Cardiac fibroblast (primary cell): ENCODE measurements around the gene CTIF.

Experiments used
- DNase-seq, 2 donors: peaks; one replicate each; pipeline versions ENCODE4 v3.0.0 to v3.0.0-alpha.2; 2010; ENCODE audit warnings: low read depth in 2 of 2
- H3K4me3 ChIP-seq, 2 donors: replicated peaks in 1 of 2; 1 replicate in 1 of 2; 2 replicates in 1 of 2; pipeline ENCODE4 v1.5.1; 2011; ENCODE audit warnings: low read depth in 2 of 2, low read length in 2 of 2, mild to moderate bottlenecking in 2 of 2, moderate library complexity in 1 of 2
- TF ChIP-seq, protein P1 (sequence below): IDR thresholded peaks from one replicate; pipeline ENCODE4 v1.5.1; 2011; ENCODE audit warnings: low read depth, mild to moderate bottlenecking, low read length, inconsistent platforms

CTIF gene

DNA sequence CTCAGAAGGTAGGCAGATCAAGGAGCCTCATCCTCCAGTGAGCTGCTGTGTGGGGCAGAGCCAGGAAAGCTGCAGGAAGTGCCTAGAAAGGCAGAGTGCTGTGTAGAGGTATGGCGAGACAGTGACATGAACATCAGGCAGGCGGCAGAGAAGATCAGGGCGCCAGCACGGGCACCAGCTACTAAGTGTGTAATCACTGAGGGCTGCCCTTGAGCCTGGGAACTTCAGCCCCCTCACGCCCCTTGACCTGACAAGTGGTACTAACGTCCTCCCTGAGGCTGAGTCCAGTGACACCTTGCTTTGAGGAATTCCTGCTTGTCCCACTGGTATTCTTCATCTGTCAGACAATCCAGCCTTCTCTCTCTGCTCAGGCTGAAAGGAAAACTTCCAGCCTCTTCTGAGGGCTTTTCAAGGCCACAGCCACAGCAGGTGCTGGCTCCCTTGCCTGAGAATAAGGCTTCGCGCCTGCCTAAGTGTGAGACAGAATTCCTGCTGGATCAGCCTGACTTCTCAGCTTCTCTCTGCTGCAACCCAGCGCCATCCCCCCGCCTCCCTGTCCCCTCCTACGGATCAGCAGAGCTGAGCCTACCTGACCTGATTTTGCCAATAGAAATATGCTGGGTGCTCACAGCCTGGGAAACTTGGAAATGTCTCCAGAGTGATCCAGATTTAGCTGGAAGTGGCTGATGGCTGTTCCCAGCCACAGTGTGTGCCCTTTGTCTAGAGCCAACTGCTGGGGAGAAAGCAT is 263.9 kb downstream of the CTIF start:
- TF ChIP-seq, protein P1, sequence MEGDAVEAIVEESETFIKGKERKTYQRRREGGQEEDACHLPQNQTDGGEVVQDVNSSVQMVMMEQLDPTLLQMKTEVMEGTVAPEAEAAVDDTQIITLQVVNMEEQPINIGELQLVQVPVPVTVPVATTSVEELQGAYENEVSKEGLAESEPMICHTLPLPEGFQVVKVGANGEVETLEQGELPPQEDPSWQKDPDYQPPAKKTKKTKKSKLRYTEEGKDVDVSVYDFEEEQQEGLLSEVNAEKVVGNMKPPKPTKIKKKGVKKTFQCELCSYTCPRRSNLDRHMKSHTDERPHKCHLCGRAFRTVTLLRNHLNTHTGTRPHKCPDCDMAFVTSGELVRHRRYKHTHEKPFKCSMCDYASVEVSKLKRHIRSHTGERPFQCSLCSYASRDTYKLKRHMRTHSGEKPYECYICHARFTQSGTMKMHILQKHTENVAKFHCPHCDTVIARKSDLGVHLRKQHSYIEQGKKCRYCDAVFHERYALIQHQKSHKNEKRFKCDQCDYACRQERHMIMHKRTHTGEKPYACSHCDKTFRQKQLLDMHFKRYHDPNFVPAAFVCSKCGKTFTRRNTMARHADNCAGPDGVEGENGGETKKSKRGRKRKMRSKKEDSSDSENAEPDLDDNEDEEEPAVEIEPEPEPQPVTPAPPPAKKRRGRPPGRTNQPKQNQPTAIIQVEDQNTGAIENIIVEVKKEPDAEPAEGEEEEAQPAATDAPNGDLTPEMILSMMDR: no peak
- no peak overlapping the region for H3K4me3 ChIP-seq
- DNase-seq: no peak

DNA sequence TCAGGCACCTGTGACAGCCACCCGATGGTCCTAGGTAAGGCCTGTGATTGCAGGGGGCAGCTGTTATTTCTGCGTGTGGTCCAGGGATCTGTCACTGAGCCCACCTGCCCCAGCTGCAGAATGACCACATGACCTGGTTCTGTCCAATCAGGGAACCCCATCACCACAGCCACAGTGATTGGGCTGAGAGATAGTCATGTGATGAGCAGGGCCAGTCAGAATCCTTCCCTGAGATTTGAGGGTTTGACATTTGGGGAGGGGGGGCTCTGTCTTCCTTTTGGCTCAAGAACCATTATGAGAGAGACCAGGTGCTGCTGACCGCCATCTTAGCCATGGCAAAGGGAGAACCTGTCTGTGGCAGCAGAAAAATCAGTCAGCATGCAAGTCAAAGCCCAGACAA is 264.7 kb downstream of the CTIF start:
- DNase-seq: no peak

DNA sequence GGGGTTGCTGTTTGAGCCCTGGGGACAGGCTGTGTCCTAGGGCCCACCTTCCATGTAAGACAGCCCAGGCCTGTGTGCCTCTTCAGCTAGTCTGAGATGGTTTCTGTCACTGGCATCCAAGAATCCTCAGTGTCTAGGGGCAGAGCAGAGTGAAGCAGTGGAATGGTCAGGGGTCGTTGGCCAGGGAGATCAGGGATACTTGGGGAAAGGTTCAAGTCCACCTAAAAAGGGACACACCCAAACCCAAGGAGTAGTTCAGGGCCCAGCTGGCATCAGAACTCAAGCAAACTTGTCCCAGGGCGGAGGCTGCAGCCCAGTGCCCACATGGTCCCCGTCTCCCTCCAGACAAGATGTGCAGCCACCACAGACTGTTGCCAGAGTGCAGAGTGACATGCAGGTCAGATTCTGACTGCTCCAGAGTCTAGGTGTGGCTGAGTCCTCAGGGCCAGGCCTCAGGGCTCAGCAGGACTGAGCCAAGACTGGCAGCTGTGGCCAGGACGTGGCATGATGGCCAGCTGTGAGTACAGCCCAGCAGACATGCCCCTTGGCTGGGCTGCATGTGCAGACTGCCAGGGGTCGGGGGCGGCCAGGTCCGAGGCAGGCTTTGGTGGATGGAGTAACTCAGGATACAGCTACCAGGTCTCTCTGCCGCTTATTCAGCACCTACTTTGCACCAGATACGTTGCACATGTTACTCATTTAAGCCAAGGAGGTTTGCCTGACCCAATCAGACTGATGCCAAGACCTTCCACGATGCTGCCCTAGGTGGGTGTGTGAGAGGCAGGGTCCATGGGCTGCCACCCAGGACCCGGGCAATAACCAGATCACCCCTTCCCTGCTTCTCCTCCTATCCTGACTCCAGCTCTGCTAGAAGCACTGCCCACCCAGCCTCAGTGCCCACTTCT is 265.4 kb downstream of the CTIF start:
- TF ChIP-seq, protein P1: no peak
- no peak overlapping the region for H3K4me3 ChIP-seq
- DNase-seq: no peak

More for the DNA sequence above, 264.7 kb downstream of the CTIF start:
- no peak overlapping the region for H3K4me3 ChIP-seq
- TF ChIP-seq, protein P1: no peak

DNA sequence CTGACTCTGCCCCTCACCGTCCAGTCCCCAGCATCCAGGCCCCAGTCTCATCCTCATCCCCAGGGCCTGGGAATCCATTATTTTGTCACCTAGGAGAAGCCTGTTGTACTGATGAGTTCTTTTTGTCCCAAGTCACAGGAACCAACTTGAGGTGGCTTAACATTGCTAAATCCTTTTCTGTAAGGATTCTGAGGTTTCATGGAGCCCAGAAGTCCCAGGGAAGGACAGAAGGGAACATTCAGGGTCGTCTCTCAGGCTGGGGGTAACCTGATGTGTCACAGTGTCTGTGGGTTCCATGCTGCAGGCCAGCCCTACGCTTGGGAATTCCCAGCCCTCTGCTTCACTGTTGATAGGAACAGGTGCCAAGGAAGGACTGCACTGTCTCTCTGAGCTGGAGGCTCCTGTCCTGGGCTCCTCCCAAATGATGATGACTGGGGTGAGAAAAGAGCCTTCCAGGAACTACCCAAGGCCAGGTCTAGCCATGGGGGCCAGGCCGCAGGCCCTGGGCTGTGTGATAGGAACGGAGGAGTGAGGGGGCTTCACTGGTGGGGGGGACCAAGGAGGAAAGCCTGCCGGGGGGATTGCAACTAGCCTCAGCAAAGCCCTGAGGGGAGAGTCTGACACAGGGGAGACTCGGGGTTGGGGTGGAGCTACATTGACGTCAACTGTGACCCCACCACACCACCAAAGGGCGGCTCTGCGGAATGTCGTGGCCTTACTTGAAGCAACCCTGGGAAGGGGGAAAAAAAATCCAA is 266.2 kb downstream of the CTIF start:
- TF ChIP-seq, protein P1: no peak

DNA sequence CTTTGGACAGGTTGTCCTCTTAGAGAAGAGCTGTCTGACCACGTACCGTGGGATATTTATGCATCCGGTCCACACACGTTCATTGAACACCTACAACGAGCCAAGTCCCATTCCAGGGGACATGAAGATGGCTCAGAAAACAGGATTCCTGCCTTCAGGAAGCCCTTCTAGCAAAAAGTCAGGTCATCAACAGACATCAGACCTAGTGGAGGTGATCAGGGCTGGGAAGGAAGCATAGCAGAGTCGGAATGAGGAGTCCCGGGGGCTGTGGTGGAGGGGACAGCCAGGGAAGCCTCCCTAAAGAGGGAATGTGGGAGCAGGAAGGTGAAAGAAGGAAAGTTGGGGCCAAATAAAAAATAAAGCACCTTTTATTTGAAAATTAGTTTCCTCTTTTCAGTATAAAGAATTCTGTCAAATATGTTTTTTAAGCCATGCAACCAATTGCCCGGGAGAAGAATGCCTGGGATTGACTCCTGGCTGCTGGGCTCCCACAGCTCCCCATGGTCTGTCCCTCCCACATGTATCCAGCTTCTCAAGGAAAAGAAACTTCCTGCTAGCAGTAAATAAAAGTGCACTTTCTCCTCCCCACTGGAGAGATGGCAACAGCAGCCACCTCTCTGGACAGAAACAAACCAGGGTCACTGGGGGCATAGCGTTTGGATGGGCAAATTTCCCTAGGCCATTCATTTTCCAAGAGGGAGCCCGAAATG is 267.1 kb downstream of the CTIF start:
- TF ChIP-seq, protein P1: no peak
- DNase-seq: no peak
- H3K4me3 ChIP-seq: no peak overlapping the region

More for the DNA sequence above, 266.2 kb downstream of the CTIF start:
- no peak for DNase-seq
- no peak overlapping the region for H3K4me3 ChIP-seq
